GM15510 (cell line): Measurements from ENCODE around the gene RINT1.

Experiments
- POLR2A ChIP-seq: IDR thresholded peaks from 3 replicates; pipeline ENCODE4 v1.6.1; 2011; ENCODE audit warnings: borderline replicate concordance; ENCODE audit not compliant: insufficient read length; ENCODE audit errors: extremely low read depth

The RINT1 gene

DNA sequence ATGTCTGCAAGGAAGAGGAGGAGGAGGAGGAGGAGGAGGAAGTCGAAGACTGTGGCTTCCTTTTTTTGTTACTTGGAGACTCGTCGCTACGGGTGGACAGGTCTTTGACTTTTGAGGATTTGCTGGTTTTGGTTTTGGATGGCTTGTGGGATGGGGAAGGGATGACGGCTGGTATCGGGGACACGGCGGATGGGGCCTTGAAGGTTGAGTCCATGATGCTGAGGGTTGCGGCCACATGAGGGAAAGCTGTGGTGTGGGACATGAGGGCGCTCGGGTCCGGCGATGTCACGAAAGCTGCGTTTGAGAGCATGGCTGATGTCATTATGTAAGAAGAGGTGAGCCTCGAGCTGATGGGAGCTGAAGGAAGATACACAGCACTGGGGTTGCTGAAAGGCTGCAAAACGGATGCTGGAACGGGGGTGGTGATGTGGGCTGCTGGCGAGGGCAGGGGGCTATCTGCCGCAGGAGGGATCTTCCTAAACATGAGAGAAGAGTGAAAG lies 82.4 kb downstream of the RINT1 start:
- TF ChIP-seq POLR2A = no peak
